ENCODE data around the gene TNFSF8. TPM values are rescaled to one million over a fixed set of nuclear protein-coding genes. Genes with fewer than 3 reads are reported as not detected.

The TNFSF8 gene
- total and polyA plus RNA-seq, 7 donors = 0.60 to 11.7 (median 1.8) TPM

GRCh38 chr9:114856215-114856941 lies 74.0 kb downstream of the TNFSF8 start:
- intact Hi-C loops (cut with DNase I) = loop anchor here (5.0 kb wide), 1 partner anchor 49 kb away; the partner anchor contains the start of gene TNFSF15

GRCh38 chr9:114855488-114855887 lies 74.9 kb downstream of the TNFSF8 start:
- 81 to 82% methylated on average over 2 of the region's 2 CpGs for WGBS, 2 donors
- H3K36me3 ChIP-seq = no peaks in the 10 kb centered on the region
- intact Hi-C loops (cut with DNase I) = loop anchor here (5.0 kb wide), 1 partner anchor 48 kb away; the partner anchor contains the start of gene TNFSF15
- peaks cover 0 to 29% (median 17%) of the 10 kb centered on the region in 4 donors for H3K4me1 ChIP-seq
- DNase-seq = no peak
- no peaks in the 10 kb centered on the region for H3K9me3 ChIP-seq
- H3K27ac ChIP-seq = peak overlapping the region in 1 of 4 donors; percentile 23
- no peaks in the 10 kb centered on the region for H3K27me3 ChIP-seq
- H3K4me3 ChIP-seq = no peak overlapping the region
- TF ChIP-seq CTCF (IDR thresholded peaks at IDR 0.05) (no peak), EP300 (IDR thresholded peaks at IDR 0.05) (no peak), POLR2AphosphoS5 (IDR thresholded peaks at IDR 0.05) (no peak), POLR2A (IDR thresholded peaks at IDR 0.05) (no peak)

More at GRCh38 chr9:114856215-114856941, 74.0 kb downstream of the TNFSF8 start:
- DNase-seq = peak; percentile 72
- Histone ChIP-seq H3K27ac (peak overlapping the region in 3 of 4 donors; percentile 34 to 63 (median 47)), H3K4me3 (no peak overlapping the region), H3K4me1 (peaks cover 0 to 29% (median 15%) of the 10 kb centered on the region in 4 donors), H3K36me3 (no peaks in the 10 kb centered on the region), H3K9me3 (no peaks in the 10 kb centered on the region), H3K27me3 (no peaks in the 10 kb centered on the region)
- no peak for TF ChIP-seq POLR2A (IDR thresholded peaks at IDR 0.05)
- no peak for TF ChIP-seq CTCF (IDR thresholded peaks at IDR 0.05)
- peak in 1 of 4 donors; percentile 19 for TF ChIP-seq EP300 (IDR thresholded peaks at IDR 0.05)
- TF ChIP-seq POLR2AphosphoS5 (IDR thresholded peaks at IDR 0.05) = peak in 3 of 4 donors; percentile 41 to 61 (median 51)
- 84 to 85% methylated on average over 4 of the region's 4 CpGs for WGBS, 2 donors

GRCh38 chr9:114854736-114855355 lies 75.5 kb downstream of the TNFSF8 start:
- DNase-seq = no peak
- 92 to 96% methylated on average over 7 of the region's 7 CpGs for WGBS, 2 donors
- Histone ChIP-seq H3K9me3 (no peaks in the 10 kb centered on the region), H3K4me3 (no peak overlapping the region), H3K27ac (peak overlapping the region in 1 of 4 donors; percentile 23), H3K4me1 (peaks cover 0 to 29% (median 17%) of the 10 kb centered on the region in 4 donors), H3K27me3 (no peaks in the 10 kb centered on the region), H3K36me3 (no peaks in the 10 kb centered on the region)
- TF ChIP-seq POLR2AphosphoS5 (IDR thresholded peaks at IDR 0.05) = no peak
- no peak for TF ChIP-seq EP300 (IDR thresholded peaks at IDR 0.05)
- no peak for TF ChIP-seq POLR2A (IDR thresholded peaks at IDR 0.05)
- TF ChIP-seq CTCF (IDR thresholded peaks at IDR 0.05) = no peak
- intact Hi-C loops (cut with DNase I) = loop anchor here (5.0 kb wide), 1 partner anchor 48 kb away; the partner anchor contains the start of gene TNFSF15

GRCh38 chr9:114853071-114853855 lies 77.1 kb downstream of the TNFSF8 start:
- WGBS, 2 donors = 23 to 74% methylated on average over 3 of the region's 3 CpGs
- H3K4me3 ChIP-seq = no peak overlapping the region
- no peak for DNase-seq
- H3K27me3 ChIP-seq = no peaks in the 10 kb centered on the region
- H3K27ac ChIP-seq = peak overlapping the region in 1 of 4 donors; percentile 46
- intact Hi-C loops (cut with DNase I) = no loop called here
- no peaks in the 10 kb centered on the region for H3K36me3 ChIP-seq
- H3K9me3 ChIP-seq = no peaks in the 10 kb centered on the region
- H3K4me1 ChIP-seq = peaks cover 0 to 29% (median 17%) of the 10 kb centered on the region in 4 donors
- no peak for TF ChIP-seq POLR2AphosphoS5 (IDR thresholded peaks at IDR 0.05)
- no peak for TF ChIP-seq EP300 (IDR thresholded peaks at IDR 0.05)
- no peak for TF ChIP-seq CTCF (IDR thresholded peaks at IDR 0.05)
- TF ChIP-seq POLR2A (IDR thresholded peaks at IDR 0.05) = no peak

Measured in sigmoid colon (tissue), 7 donors.